RWPE2 (cell line): ENCODE results near the gene HDAC4.
A peak's percentile ranks its signal among the peaks of the same experiment; 100 is the strongest.

Source experiments
- ATAC-seq: fragments of 200-7000 bp; cut with Tn5 transposase; 3 replicates; pipeline ENCODE4 v1.9.1; 2021; ENCODE audit warnings: low read depth
- DNase-seq: peaks from one replicate; pipeline ENCODE4 v3.0.0-alpha.2; 2020; ENCODE audit warnings: low spot score
- H3K27ac ChIP-seq: fragments of 450-650 bp; 2 replicates; pipeline ENCODE4 v1.5.1; 2017; ENCODE audit warnings: mild to moderate bottlenecking; ENCODE audit not compliant: poor library complexity, severe bottlenecking
- H3K27me3 ChIP-seq: fragments of 250-450 bp; sonication (Bioruptor Pico); 2 replicates; pipeline ENCODE4 v1.5.1; 2021; ENCODE audit warnings: mild to moderate bottlenecking, moderate library complexity; ENCODE audit not compliant: insufficient read depth, poor library complexity, severe bottlenecking
- H3K36me3 ChIP-seq: fragments of 250-450 bp; sonication (Bioruptor Pico); 2 replicates; pipeline ENCODE4 v1.5.1; 2020; ENCODE audit warnings: low read depth, mild to moderate bottlenecking, moderate library complexity
- H3K4me1 ChIP-seq: fragments of 250-450 bp; sonication (Bioruptor Pico); 2 replicates; pipeline ENCODE4 v1.5.1; 2021; ENCODE audit warnings: mild to moderate bottlenecking, moderate library complexity; ENCODE audit not compliant: insufficient read depth, poor library complexity, severe bottlenecking
- H3K4me3 ChIP-seq: fragments of 250-450 bp; sonication (Bioruptor Pico); 2 replicates; pipeline ENCODE4 v1.5.1; 2021; ENCODE audit warnings: mild to moderate bottlenecking, moderate library complexity; ENCODE audit not compliant: severe bottlenecking
- H3K9me3 ChIP-seq: fragments of 250-450 bp; sonication (Bioruptor Pico); 2 replicates; pipeline ENCODE4 v1.5.1; 2021; ENCODE audit warnings: mild to moderate bottlenecking, moderate library complexity; ENCODE audit not compliant: severe bottlenecking
- CTCF ChIP-seq: fragments of 450-650 bp; IDR thresholded peaks from one replicate; pipeline ENCODE4 v1.5.1; 2017; ENCODE audit warnings: mild to moderate bottlenecking, moderate library complexity; ENCODE audit not compliant: poor library complexity, severe bottlenecking

The HDAC4 gene

GRCh38 chr2:239175181-239175580 lies 225.6 kb downstream of the HDAC4 start:
- TF ChIP-seq CTCF = no peak
- DNase-seq = peak; percentile 15
- Histone ChIP-seq H3K4me3 (no peak overlapping the region), H3K27ac (no peak overlapping the region), H3K4me1 (no peaks in the 10 kb centered on the region), H3K27me3 (no peaks in the 10 kb centered on the region), H3K36me3 (no peaks in the 10 kb centered on the region), H3K9me3 (peaks cover 7% of the 10 kb centered on the region)
- ATAC-seq = no peak

- TF ChIP-seq CTCF = no peak
- peaks cover 7% of the 10 kb centered on the region for H3K9me3 ChIP-seq
Observed at GRCh38 chr2:239173301-239173700, 227.5 kb downstream of the HDAC4 start.

GRCh38 chr2:239171643-239172042 lies 229.2 kb downstream of the HDAC4 start:
- TF ChIP-seq CTCF = no peak
- no peaks in the 10 kb centered on the region for H3K27me3 ChIP-seq
- H3K36me3 ChIP-seq = no peaks in the 10 kb centered on the region
- no peaks in the 10 kb centered on the region for H3K4me1 ChIP-seq
- ATAC-seq (no peak), DNase-seq (no peak)
- no peak overlapping the region for H3K4me3 ChIP-seq
- peaks cover 7% of the 10 kb centered on the region for H3K9me3 ChIP-seq
- no peak overlapping the region for H3K27ac ChIP-seq

More at GRCh38 chr2:239173301-239173700, 227.5 kb downstream of the HDAC4 start:
- ATAC-seq = no peak
- no peak for DNase-seq
- no peaks in the 10 kb centered on the region for H3K36me3 ChIP-seq
- H3K27me3 ChIP-seq = no peaks in the 10 kb centered on the region
- no peak overlapping the region for H3K27ac ChIP-seq
- no peak overlapping the region for H3K4me3 ChIP-seq
- no peaks in the 10 kb centered on the region for H3K4me1 ChIP-seq

- Histone ChIP-seq H3K4me3 (no peak overlapping the region), H3K36me3 (no peaks in the 10 kb centered on the region), H3K4me1 (no peaks in the 10 kb centered on the region), H3K27ac (no peak overlapping the region), H3K9me3 (peaks cover 7% of the 10 kb centered on the region), H3K27me3 (no peaks in the 10 kb centered on the region)
- no peak for TF ChIP-seq CTCF
- ATAC-seq (no peak), DNase-seq (peak; percentile 41)
Observed at GRCh38 chr2:239169311-239170048, 231.3 kb downstream of the HDAC4 start.

GRCh38 chr2:239168575-239168974 lies 232.2 kb downstream of the HDAC4 start:
- DNase-seq = peak; percentile 18
- ATAC-seq = no peak
- Histone ChIP-seq H3K36me3 (no peaks in the 10 kb centered on the region), H3K27me3 (no peaks in the 10 kb centered on the region), H3K4me3 (no peak overlapping the region), H3K9me3 (peaks cover 7% of the 10 kb centered on the region), H3K27ac (no peak overlapping the region), H3K4me1 (no peaks in the 10 kb centered on the region)
- TF ChIP-seq CTCF = no peak
